AG09319 (cell line): ENCODE results near the gene BTLA.
"Not testable (repeated sequence)": the region's sequence is repeated elsewhere in the genome, so short reads cannot be mapped to it uniquely, and the experiment has no call there.

Experiments used
- DNase-seq: peaks from one replicate; pipeline ENCODE4 v3.0.0-alpha.2; 2010; ENCODE audit warnings: low read depth; ENCODE audit errors: extremely low read depth
- CTCF ChIP-seq: IDR thresholded peaks from 2 replicates; pipeline ENCODE4 v1.5.1; 2011; ENCODE audit warnings: low read depth, mild to moderate bottlenecking, inconsistent platforms, low read length, moderate library complexity

Gene BTLA

GRCh38 chr3:112498914-112499711, at the start of gene BTLA:
TSS of gene BTLA (minus strand) at chr3:112499472. CDS start at chr3:112499358, 114 bp downstream.
- TF ChIP-seq CTCF = no peak
- no peak for DNase-seq

- DNase-seq = no peak
- no peak for TF ChIP-seq CTCF
Observed at GRCh38 chr3:112546216-112546759, 47.0 kb upstream of the BTLA start.

- DNase-seq = no peak
- no peak for TF ChIP-seq CTCF
Observed at GRCh38 chr3:112539825-112540650, 40.8 kb upstream of the BTLA start.

GRCh38 chr3:112531358-112531781, 32.1 kb upstream of the BTLA start:
- peak; percentile 4 for DNase-seq

GRCh38 chr3:112530573-112530972, 31.3 kb upstream of the BTLA start:
- DNase-seq = no peak
- TF ChIP-seq CTCF = no peak

More at GRCh38 chr3:112531358-112531781, 32.1 kb upstream of the BTLA start:
- peak; percentile 41 for TF ChIP-seq CTCF

- not testable (repeated sequence) for DNase-seq
Observed at GRCh38 chr3:112524127-112524526, 24.9 kb upstream of the BTLA start.

- DNase-seq = peak; percentile 24
- TF ChIP-seq CTCF = peak; percentile 73
Observed at GRCh38 chr3:112519424-112520001, 20.2 kb upstream of the BTLA start.

GRCh38 chr3:112518970-112519369, 19.7 kb upstream of the BTLA start:
- DNase-seq = not testable (repeated sequence)
